KMS-11 (cell line): ENCODE data around the gene MTUS2.

ENCODE experiments used
- H2AFZ ChIP-seq: fragments of 200-600 bp; sonication (generic); 2 replicates; pipeline ENCODE4 v1.6.1; 2016; ENCODE audit warnings: antibody characterized with exemption, mixed run types, low read depth
- H3K27ac ChIP-seq: fragments of 200-600 bp; sonication (generic); 2 replicates; pipeline ENCODE4 v1.6.1; 2016; ENCODE audit warnings: mild to moderate bottlenecking, mixed run types
- H3K27me3 ChIP-seq: fragments of 200-600 bp; sonication (generic); 2 replicates; pipeline ENCODE4 v1.6.1; 2017; ENCODE audit warnings: mild to moderate bottlenecking, low read depth, mixed run types, moderate library complexity; ENCODE audit not compliant: insufficient read depth
- H3K36me3 ChIP-seq: fragments of 200-600 bp; sonication (generic); 2 replicates; pipeline ENCODE4 v1.6.1; 2017; ENCODE audit warnings: mild to moderate bottlenecking, mixed run types; ENCODE audit not compliant: insufficient read depth
- H3K4me1 ChIP-seq: fragments of 200-600 bp; sonication (generic); 2 replicates; pipeline ENCODE4 v1.6.1; 2016; ENCODE audit warnings: mild to moderate bottlenecking, low read depth, mixed run types; ENCODE audit not compliant: poor library complexity, severe bottlenecking
- H3K4me2 ChIP-seq: fragments of 200-600 bp; sonication (generic); 2 replicates; pipeline ENCODE4 v1.7.0; 2016; ENCODE audit warnings: mild to moderate bottlenecking, mixed run types
- H3K4me3 ChIP-seq: fragments of 200-600 bp; sonication (generic); IDR thresholded peaks from 2 replicates; pipeline ENCODE4 v1.6.1; 2017; ENCODE audit warnings: low read depth, low read length, mixed read lengths; ENCODE audit not compliant: insufficient read depth
- H3K79me2 ChIP-seq: fragments of 200-600 bp; sonication (generic); 2 replicates; pipeline ENCODE4 v1.6.1; 2016; ENCODE audit warnings: low read depth, mixed run types; ENCODE audit not compliant: insufficient read depth
- H3K9ac ChIP-seq: fragments of 200-600 bp; sonication (generic); 2 replicates; pipeline ENCODE4 v1.6.1; 2016; ENCODE audit warnings: mild to moderate bottlenecking, mixed run types
- H4K20me1 ChIP-seq: fragments of 200-600 bp; sonication (generic); 2 replicates; pipeline ENCODE4 v1.6.1; 2016; ENCODE audit warnings: mild to moderate bottlenecking, mixed run types; ENCODE audit not compliant: insufficient read depth
- TF ChIP-seq, protein P1 (sequence below): fragments of 200-600 bp; sonication (generic); conservative IDR thresholded peaks from 2 replicates; pipeline ENCODE4 v1.6.1; 2017; ENCODE audit warnings: low read depth, mild to moderate bottlenecking, antibody characterized with exemption, low read length, moderate library complexity, mixed read lengths

MTUS2 gene

DNA sequence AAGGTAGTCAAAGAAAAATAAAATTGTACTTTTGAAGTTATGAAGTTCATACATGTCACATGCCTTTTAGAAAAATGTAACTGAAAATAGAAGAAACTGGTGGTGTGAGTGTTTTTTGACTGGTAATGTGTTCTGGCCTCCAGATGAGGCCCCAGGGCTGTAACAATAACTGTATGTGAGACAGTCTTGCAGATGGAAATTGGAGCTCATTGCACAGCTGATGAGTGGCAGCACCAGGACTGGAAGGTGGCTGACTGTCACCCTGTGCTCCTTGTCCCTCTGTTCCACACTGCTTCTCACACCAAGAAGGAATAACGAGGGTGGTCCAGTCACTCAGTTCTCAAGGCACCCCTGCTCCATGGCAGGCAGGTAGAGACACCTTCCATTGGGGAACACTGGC, 559.7 kb downstream of the MTUS2 start:
- no peak overlapping the region for H3K4me2 ChIP-seq
- H4K20me1 ChIP-seq: no peaks in the 10 kb centered on the region
- H3K79me2 ChIP-seq: no peaks in the 10 kb centered on the region
- no peak overlapping the region for H3K4me3 ChIP-seq
- H2AFZ ChIP-seq: no peak overlapping the region
- no peaks in the 10 kb centered on the region for H3K4me1 ChIP-seq
- no peaks in the 10 kb centered on the region for H3K36me3 ChIP-seq
- H3K9ac ChIP-seq: no peak overlapping the region
- TF ChIP-seq, protein P1, sequence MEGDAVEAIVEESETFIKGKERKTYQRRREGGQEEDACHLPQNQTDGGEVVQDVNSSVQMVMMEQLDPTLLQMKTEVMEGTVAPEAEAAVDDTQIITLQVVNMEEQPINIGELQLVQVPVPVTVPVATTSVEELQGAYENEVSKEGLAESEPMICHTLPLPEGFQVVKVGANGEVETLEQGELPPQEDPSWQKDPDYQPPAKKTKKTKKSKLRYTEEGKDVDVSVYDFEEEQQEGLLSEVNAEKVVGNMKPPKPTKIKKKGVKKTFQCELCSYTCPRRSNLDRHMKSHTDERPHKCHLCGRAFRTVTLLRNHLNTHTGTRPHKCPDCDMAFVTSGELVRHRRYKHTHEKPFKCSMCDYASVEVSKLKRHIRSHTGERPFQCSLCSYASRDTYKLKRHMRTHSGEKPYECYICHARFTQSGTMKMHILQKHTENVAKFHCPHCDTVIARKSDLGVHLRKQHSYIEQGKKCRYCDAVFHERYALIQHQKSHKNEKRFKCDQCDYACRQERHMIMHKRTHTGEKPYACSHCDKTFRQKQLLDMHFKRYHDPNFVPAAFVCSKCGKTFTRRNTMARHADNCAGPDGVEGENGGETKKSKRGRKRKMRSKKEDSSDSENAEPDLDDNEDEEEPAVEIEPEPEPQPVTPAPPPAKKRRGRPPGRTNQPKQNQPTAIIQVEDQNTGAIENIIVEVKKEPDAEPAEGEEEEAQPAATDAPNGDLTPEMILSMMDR: no peak
- H3K27me3 ChIP-seq: no peaks in the 10 kb centered on the region
- no peak overlapping the region for H3K27ac ChIP-seq

DNA sequence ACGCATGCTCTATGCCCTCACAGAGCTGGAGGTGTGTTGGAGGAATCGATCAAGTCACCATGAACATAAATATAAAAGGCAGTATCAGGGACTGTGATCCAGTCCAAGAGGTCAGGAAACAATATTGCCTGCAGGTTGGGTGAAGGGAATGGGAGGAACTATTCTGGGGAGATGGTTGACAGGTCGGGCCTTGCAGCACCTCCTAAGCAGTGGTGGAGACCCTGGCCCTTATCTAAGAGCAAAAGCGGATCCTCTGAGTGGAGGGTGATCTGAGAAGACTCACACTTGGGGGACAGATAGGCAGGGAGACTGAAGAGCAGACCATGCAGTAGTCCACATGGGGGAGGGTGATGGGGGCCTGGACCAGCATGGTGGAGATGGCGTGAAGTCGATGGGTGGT, 561.9 kb downstream of the MTUS2 start:
- no peak overlapping the region for H3K9ac ChIP-seq
- no peaks in the 10 kb centered on the region for H3K27me3 ChIP-seq
- H3K4me2 ChIP-seq: no peak overlapping the region
- H3K4me3 ChIP-seq: no peak overlapping the region
- no peak overlapping the region for H3K27ac ChIP-seq
- H4K20me1 ChIP-seq: no peaks in the 10 kb centered on the region
- H2AFZ ChIP-seq: no peak overlapping the region
- no peaks in the 10 kb centered on the region for H3K79me2 ChIP-seq
- TF ChIP-seq, protein P1: no peak
- no peaks in the 10 kb centered on the region for H3K36me3 ChIP-seq
- H3K4me1 ChIP-seq: no peaks in the 10 kb centered on the region

DNA sequence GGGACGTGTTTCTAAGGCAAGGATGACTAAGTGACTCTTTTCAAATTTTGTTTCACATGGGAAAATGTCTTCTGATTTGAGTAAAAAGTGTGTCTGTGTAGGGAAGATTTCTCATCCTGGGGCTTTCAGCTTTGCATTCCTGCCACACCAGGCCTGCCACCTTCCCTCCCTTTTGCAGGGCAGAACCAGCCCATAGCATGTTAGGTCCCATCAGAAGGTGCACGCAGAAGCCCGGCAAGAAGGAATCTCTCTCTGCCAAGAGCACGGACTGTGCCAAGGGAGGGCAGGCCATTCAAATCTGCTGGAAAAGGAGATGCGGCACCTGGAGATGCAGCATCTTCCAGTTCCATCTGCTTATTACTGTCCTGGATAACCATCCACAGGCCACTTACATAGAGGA, 563.3 kb downstream of the MTUS2 start:
- H3K4me3 ChIP-seq: no peak overlapping the region
- no peak overlapping the region for H2AFZ ChIP-seq
- no peak overlapping the region for H3K4me2 ChIP-seq
- no peaks in the 10 kb centered on the region for H3K4me1 ChIP-seq
- no peaks in the 10 kb centered on the region for H3K27me3 ChIP-seq
- H4K20me1 ChIP-seq: no peaks in the 10 kb centered on the region
- TF ChIP-seq, protein P1: no peak
- H3K36me3 ChIP-seq: no peaks in the 10 kb centered on the region
- H3K27ac ChIP-seq: no peak overlapping the region
- H3K9ac ChIP-seq: no peak overlapping the region
- no peaks in the 10 kb centered on the region for H3K79me2 ChIP-seq

DNA sequence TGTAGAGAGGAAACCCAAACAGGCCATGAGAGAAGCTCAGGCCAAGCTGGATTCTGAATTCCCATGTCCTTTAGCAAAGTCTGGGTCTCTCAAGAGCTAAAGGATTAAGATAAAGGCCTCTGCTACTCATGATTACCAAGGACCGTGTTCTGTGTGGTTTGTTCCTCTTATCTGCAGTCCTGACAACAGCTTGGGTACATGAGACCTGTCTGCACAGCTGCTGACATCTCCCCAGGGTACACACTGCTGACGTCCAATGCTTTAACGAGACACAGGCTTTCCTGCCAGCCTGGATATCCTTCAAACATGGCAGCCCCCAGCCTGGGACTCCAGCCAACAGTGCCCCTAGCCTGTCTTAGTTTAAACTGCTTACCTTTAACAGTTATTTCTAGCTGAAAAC, 564.3 kb downstream of the MTUS2 start:
- no peak overlapping the region for H3K4me2 ChIP-seq
- H3K4me1 ChIP-seq: no peaks in the 10 kb centered on the region
- H2AFZ ChIP-seq: no peak overlapping the region
- no peaks in the 10 kb centered on the region for H3K36me3 ChIP-seq
- no peak overlapping the region for H3K27ac ChIP-seq
- H3K27me3 ChIP-seq: no peaks in the 10 kb centered on the region
- H4K20me1 ChIP-seq: no peaks in the 10 kb centered on the region
- TF ChIP-seq, protein P1: no peak
- no peaks in the 10 kb centered on the region for H3K79me2 ChIP-seq
- H3K4me3 ChIP-seq: no peak overlapping the region
- no peak overlapping the region for H3K9ac ChIP-seq

DNA sequence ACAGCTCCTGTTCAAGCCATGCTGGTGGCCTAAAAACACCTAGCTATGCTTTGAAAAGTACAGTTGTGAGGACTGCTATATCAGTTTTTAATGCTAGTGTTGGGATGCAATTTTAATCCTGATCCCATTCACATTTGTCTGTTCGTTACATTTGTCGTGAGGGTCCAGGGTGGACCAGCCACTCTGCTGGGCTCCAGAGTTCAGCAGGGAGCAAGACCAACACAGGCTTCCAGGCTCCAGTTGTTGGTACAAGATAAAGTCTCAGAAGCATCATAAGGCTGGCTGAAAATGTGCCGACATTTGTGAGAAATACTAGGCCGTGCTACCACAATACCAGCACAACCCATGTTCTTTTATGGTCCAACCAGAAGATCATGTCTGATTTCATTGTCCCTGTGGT, 564.7 kb downstream of the MTUS2 start:
- Histone ChIP-seq H3K4me3 (no peak overlapping the region), H3K4me2 (no peak overlapping the region), H3K4me1 (no peaks in the 10 kb centered on the region), H4K20me1 (no peaks in the 10 kb centered on the region), H3K27ac (no peak overlapping the region), H2AFZ (no peak overlapping the region), H3K36me3 (no peaks in the 10 kb centered on the region), H3K9ac (no peak overlapping the region), H3K79me2 (no peaks in the 10 kb centered on the region), H3K27me3 (no peaks in the 10 kb centered on the region)
- TF ChIP-seq, protein P1: no peak
